Liver (tissue), 9 donors: ENCODE measurements around the gene CD276. TPM values are rescaled to one million over a fixed set of nuclear protein-coding genes. Genes with fewer than 3 reads are reported as not detected.

ENCODE experiments used
- DNase-seq: peaks from one replicate; pipeline ENCODE4 v3.0.0-alpha.2; 2017; ENCODE audit warnings: low spot score
- H3K27ac ChIP-seq, 2 donors: one replicate each; pipeline ENCODE4 v1.7.0; 2013; ENCODE audit warnings: inconsistent platforms in 2 of 2, low read length in 2 of 2, control low read depth in 1 of 2, low read depth in 1 of 2, mild to moderate bottlenecking in 1 of 2
- H3K27me3 ChIP-seq, 4 donors: one replicate each; pipeline versions ENCODE4 v1.6.1 to v1.7.0; 2013; ENCODE audit warnings: low read length in 3 of 4, inconsistent platforms in 1 of 4, mild to moderate bottlenecking in 1 of 4, moderate library complexity in 1 of 4; ENCODE audit not compliant: control insufficient read depth in 4 of 4, insufficient read depth in 4 of 4
- H3K36me3 ChIP-seq, 4 donors: one replicate each; pipeline versions ENCODE4 v1.6.1 to v1.7.0; 2013; ENCODE audit warnings: low read length in 3 of 4, mild to moderate bottlenecking in 3 of 4, low read depth in 1 of 4, moderate library complexity in 1 of 4; ENCODE audit not compliant: control insufficient read depth in 4 of 4, insufficient read depth in 3 of 4
- H3K4me1 ChIP-seq, 4 donors: one replicate each; pipeline versions ENCODE4 v1.6.1 to v1.7.0; 2013; ENCODE audit warnings: low read length in 3 of 4, mild to moderate bottlenecking in 3 of 4, moderate library complexity in 1 of 4; ENCODE audit not compliant: control insufficient read depth in 4 of 4, insufficient read depth in 4 of 4
- H3K4me3 ChIP-seq, 3 donors: one replicate each; pipeline versions ENCODE4 v1.6.1 to v1.7.0; 2013; ENCODE audit warnings: low read length in 3 of 3, control low read depth in 1 of 3, low read depth in 1 of 3, mild to moderate bottlenecking in 1 of 3
- H3K9ac ChIP-seq, 2 donors: one replicate each; pipeline ENCODE4 v1.7.0; 2013; ENCODE audit warnings: low read length in 2 of 2, mild to moderate bottlenecking in 2 of 2, moderate library complexity in 2 of 2, control low read depth in 1 of 2, low read depth in 1 of 2
- H3K9me3 ChIP-seq, 4 donors: one replicate each; pipeline versions ENCODE4 v1.6.1 to v1.7.0; 2013; ENCODE audit warnings: low read length in 3 of 4; ENCODE audit not compliant: control insufficient read depth in 4 of 4
- ATF3 ChIP-seq: IDR thresholded peaks from 2 replicates; pipeline ENCODE4 v1.6.1; 2016; ENCODE audit warnings: antibody characterized with exemption
- CTCF ChIP-seq: fragments of 150-350 bp; IDR thresholded peaks from 2 replicates; pipeline ENCODE4 v1.5.1; 2017; ENCODE audit warnings: improper control_type of control experiment, low read depth, low read length; ENCODE audit not compliant: missing input control
- EGR1 ChIP-seq, 2 donors: IDR thresholded peaks; 2 replicates each; pipeline ENCODE4 v1.6.1; 2016 to 2018; ENCODE audit warnings: antibody characterized with exemption in 2 of 2, low read depth in 2 of 2
- FOXA1 ChIP-seq: IDR thresholded peaks from 2 replicates; pipeline ENCODE4 v1.6.1; 2016; ENCODE audit warnings: antibody characterized with exemption
- FOXA2 ChIP-seq: IDR thresholded peaks from 2 replicates; pipeline ENCODE4 v1.6.1; 2016; ENCODE audit warnings: antibody characterized with exemption
- GABPA ChIP-seq, 2 donors: IDR thresholded peaks in 1 of 2; conservative IDR thresholded peaks in 1 of 2; 2 replicates each; pipeline ENCODE4 v1.6.1; 2016; ENCODE audit warnings: antibody characterized with exemption in 2 of 2, mild to moderate bottlenecking in 1 of 2, moderate library complexity in 1 of 2
- HNF4G ChIP-seq: IDR thresholded peaks from 2 replicates; pipeline ENCODE4 v1.6.1; 2016; ENCODE audit warnings: antibody characterized with exemption
- JUND ChIP-seq, 2 donors: IDR thresholded peaks; 2 replicates each; pipeline ENCODE4 v1.6.1; 2016; ENCODE audit warnings: antibody characterized with exemption in 2 of 2
- MAX ChIP-seq: IDR thresholded peaks from 2 replicates; pipeline ENCODE4 v1.6.1; 2016; ENCODE audit warnings: antibody characterized with exemption
- NR2F2 ChIP-seq: IDR thresholded peaks from 2 replicates; pipeline ENCODE4 v1.6.1; 2016; ENCODE audit warnings: antibody characterized with exemption
- RAD21 ChIP-seq, 2 donors: IDR thresholded peaks; 2 replicates each; pipeline ENCODE4 v1.6.1; 2016; ENCODE audit warnings: antibody characterized with exemption in 2 of 2, mild to moderate bottlenecking in 2 of 2
- RXRA ChIP-seq, 2 donors: IDR thresholded peaks; 2 replicates each; pipeline ENCODE4 v1.6.1; 2017 to 2018; ENCODE audit warnings: antibody characterized with exemption in 2 of 2, mild to moderate bottlenecking in 1 of 2
- SP1 ChIP-seq: IDR thresholded peaks from 2 replicates; pipeline ENCODE4 v1.6.1; 2018; ENCODE audit warnings: antibody characterized with exemption, mild to moderate bottlenecking
- TAF1 ChIP-seq: conservative IDR thresholded peaks from 2 replicates; pipeline ENCODE4 v1.6.1; 2016; ENCODE audit warnings: antibody characterized with exemption, mild to moderate bottlenecking
- YY1 ChIP-seq: IDR thresholded peaks from 2 replicates; pipeline ENCODE4 v1.6.1; 2016; ENCODE audit warnings: antibody characterized with exemption, mild to moderate bottlenecking
- ZBTB33 ChIP-seq: IDR thresholded peaks from 2 replicates; pipeline ENCODE4 v1.6.1; 2016; ENCODE audit warnings: antibody characterized with exemption
- WGBS: extraction: QIAGEN DNeasy Blood & Tissue Kit; methylation state at CpG from one replicate; pipeline ENCODE4 v1.1.7; 2013; 5-methylcytosine and 5-hydroxymethylcytosine counted together
- polyA plus RNA-seq, 2 donors: library from polyadenylated mRNA; stranded (reverse) in 1 of 2; unstranded in 1 of 2; fragments of 200-250 nt in 1 of 2; fragments of >200 nt in 1 of 2; fragmentation: Nextera tagmentation in 1 of 2; extraction: Ambion mirVana in 1 of 2; gene quantifications; one replicate each; pipeline versions ENCODE4 v1.2.1 to v1.2.3, GENCODE V29; 2013 to 2015
- total RNA-seq, 2 donors: library from RNA; depleted of rRNA; stranded (reverse); fragments of >200 nt; gene quantifications; one replicate each; pipeline ENCODE4 v1.2.3, GENCODE V29; 2014
- TF ChIP-seq, protein P1 (sequence below): IDR thresholded peaks from 2 replicates; pipeline ENCODE4 v1.6.1; 2016; ENCODE audit warnings: antibody characterized with exemption, mild to moderate bottlenecking
- donor health status: healthy.
- donor health status: healthy.
- donor health status: healthy.
- donor health status: healthy.
- donor health status: healthy.

CD276 gene
- total and polyA plus RNA-seq, 4 donors: 12.9 to 37.9 (median 25.1) TPM

- no peaks in the 10 kb centered on the region for H3K36me3 ChIP-seq
- WGBS: 59% methylated on average over 3 of the region's 3 CpGs
- no peaks in the 10 kb centered on the region for H3K4me1 ChIP-seq
- no peaks in the 10 kb centered on the region for H3K9me3 ChIP-seq
- H3K4me3 ChIP-seq: no peak overlapping the region
- no peak for DNase-seq
- no peak for TF ChIP-seq ATF3
- TF ChIP-seq TAF1: no peak
- TF ChIP-seq RXRA (IDR thresholded peaks at IDR 0.05): no peak
- TF ChIP-seq YY1: no peak
- no peak for TF ChIP-seq HNF4G
- TF ChIP-seq NR2F2: no peak
- TF ChIP-seq GABPA (IDR thresholded peaks at IDR 0.05 in 1 of 2, conservative IDR thresholded peaks at IDR 0.05 in 1 of 2): no peak
- TF ChIP-seq FOXA1: no peak
- no peak for TF ChIP-seq ZBTB33
- TF ChIP-seq RAD21 (IDR thresholded peaks at IDR 0.05): no peak
- TF ChIP-seq FOXA2: no peak
- no peak for TF ChIP-seq EGR1 (IDR thresholded peaks at IDR 0.05; ENCODE audit: low read depth in 2 of 2)
- H3K27ac ChIP-seq: no peak overlapping the region
- peaks cover 0 to 2% (median 0%) of the 10 kb centered on the region in 4 donors for H3K27me3 ChIP-seq
- H3K9ac ChIP-seq: no peak overlapping the region
These were observed 29.5 kb upstream of the CD276 start for GRCh38 chr15:73654659-73655058.

- Histone ChIP-seq H3K4me1 (no peaks in the 10 kb centered on the region), H3K36me3 (no peaks in the 10 kb centered on the region), H3K9ac (no peak overlapping the region), H3K27ac (no peak overlapping the region), H3K4me3 (no peak overlapping the region), H3K9me3 (no peaks in the 10 kb centered on the region), H3K27me3 (peaks cover 0 to 2% (median 0%) of the 10 kb centered on the region in 4 donors)
- TF ChIP-seq CTCF (no peak), HNF4G (no peak), TAF1 (no peak), RXRA (IDR thresholded peaks at IDR 0.05) (no peak), ZBTB33 (no peak), JUND (IDR thresholded peaks at IDR 0.05) (no peak), FOXA2 (no peak), NR2F2 (no peak), ATF3 (no peak), RAD21 (IDR thresholded peaks at IDR 0.05) (no peak), MAX (no peak), SP1 (no peak), GABPA (IDR thresholded peaks at IDR 0.05 in 1 of 2, conservative IDR thresholded peaks at IDR 0.05 in 1 of 2) (no peak), FOXA1 (no peak), YY1 (no peak)
- TF ChIP-seq, protein P1, sequence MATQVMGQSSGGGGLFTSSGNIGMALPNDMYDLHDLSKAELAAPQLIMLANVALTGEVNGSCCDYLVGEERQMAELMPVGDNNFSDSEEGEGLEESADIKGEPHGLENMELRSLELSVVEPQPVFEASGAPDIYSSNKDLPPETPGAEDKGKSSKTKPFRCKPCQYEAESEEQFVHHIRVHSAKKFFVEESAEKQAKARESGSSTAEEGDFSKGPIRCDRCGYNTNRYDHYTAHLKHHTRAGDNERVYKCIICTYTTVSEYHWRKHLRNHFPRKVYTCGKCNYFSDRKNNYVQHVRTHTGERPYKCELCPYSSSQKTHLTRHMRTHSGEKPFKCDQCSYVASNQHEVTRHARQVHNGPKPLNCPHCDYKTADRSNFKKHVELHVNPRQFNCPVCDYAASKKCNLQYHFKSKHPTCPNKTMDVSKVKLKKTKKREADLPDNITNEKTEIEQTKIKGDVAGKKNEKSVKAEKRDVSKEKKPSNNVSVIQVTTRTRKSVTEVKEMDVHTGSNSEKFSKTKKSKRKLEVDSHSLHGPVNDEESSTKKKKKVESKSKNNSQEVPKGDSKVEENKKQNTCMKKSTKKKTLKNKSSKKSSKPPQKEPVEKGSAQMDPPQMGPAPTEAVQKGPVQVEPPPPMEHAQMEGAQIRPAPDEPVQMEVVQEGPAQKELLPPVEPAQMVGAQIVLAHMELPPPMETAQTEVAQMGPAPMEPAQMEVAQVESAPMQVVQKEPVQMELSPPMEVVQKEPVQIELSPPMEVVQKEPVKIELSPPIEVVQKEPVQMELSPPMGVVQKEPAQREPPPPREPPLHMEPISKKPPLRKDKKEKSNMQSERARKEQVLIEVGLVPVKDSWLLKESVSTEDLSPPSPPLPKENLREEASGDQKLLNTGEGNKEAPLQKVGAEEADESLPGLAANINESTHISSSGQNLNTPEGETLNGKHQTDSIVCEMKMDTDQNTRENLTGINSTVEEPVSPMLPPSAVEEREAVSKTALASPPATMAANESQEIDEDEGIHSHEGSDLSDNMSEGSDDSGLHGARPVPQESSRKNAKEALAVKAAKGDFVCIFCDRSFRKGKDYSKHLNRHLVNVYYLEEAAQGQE: no peak
- no peak for DNase-seq
- WGBS: 85% methylated on average over 2 of the region's 2 CpGs
These were observed 28.5 kb upstream of the CD276 start for GRCh38 chr15:73655724-73656123.
